HuH-7.5 (cell line): ENCODE data around the gene TNNT1.
"Not testable (repeated sequence)": the region's sequence is repeated elsewhere in the genome, so short reads cannot be mapped to it uniquely, and the experiment has no call there.

Experiments used
- DNase-seq: peaks from one replicate; pipeline ENCODE4 v3.0.0; 2011; ENCODE audit warnings: low spot score

The TNNT1 gene

GRCh38 chr19:55109527-55110291 lies 39.3 kb downstream of the TNNT1 start:
- no peak for DNase-seq

GRCh38 chr19:55107252-55107651 lies 41.8 kb downstream of the TNNT1 start:
- not testable (repeated sequence) for DNase-seq

- DNase-seq: no peak
Observed at GRCh38 chr19:55106591-55106990, 42.4 kb downstream of the TNNT1 start.

- DNase-seq: no peak
Observed at GRCh38 chr19:55105237-55105636, 43.8 kb downstream of the TNNT1 start.

GRCh38 chr19:55103190-55103589 lies 45.8 kb downstream of the TNNT1 start:
- DNase-seq: no peak

- no peak for DNase-seq
Observed at GRCh38 chr19:55101261-55101660, 47.7 kb downstream of the TNNT1 start.

- DNase-seq: no peak
Observed at GRCh38 chr19:55099557-55100506, 49.2 kb downstream of the TNNT1 start.

- DNase-seq: no peak
Observed at GRCh38 chr19:55098716-55099556, 50.1 kb downstream of the TNNT1 start.

GRCh38 chr19:55097864-55098715 lies 50.9 kb downstream of the TNNT1 start:
- no peak for DNase-seq

- no peak for DNase-seq
Observed at GRCh38 chr19:55096061-55096701, 52.8 kb downstream of the TNNT1 start.

- DNase-seq: no peak
Observed at GRCh38 chr19:55095260-55096060, 53.5 kb downstream of the TNNT1 start.

- DNase-seq: no peak
Observed at GRCh38 chr19:55094456-55095259, 54.3 kb downstream of the TNNT1 start.

- no peak for DNase-seq
Observed at GRCh38 chr19:55092423-55093318, 56.3 kb downstream of the TNNT1 start.

- no peak for DNase-seq
Observed at GRCh38 chr19:55091955-55092354, 57.1 kb downstream of the TNNT1 start.

GRCh38 chr19:55091126-55091910 lies 57.7 kb downstream of the TNNT1 start:
- DNase-seq: no peak

- no peak for DNase-seq
Observed at GRCh38 chr19:55090564-55090963, 58.4 kb downstream of the TNNT1 start.

- no peak for DNase-seq
Observed at GRCh38 chr19:55089342-55089944, 59.6 kb downstream of the TNNT1 start.
